SK-N-MC (cell line): ENCODE results near the gene ST8SIA5.

ENCODE experiments used
- EZH2 ChIP-seq: fragments of 200-600 bp; sonication (generic); IDR thresholded peaks from one replicate; pipeline ENCODE4 v1.6.1; 2017; ENCODE audit warnings: antibody characterized with exemption
- FOXP2 ChIP-seq: optimal IDR thresholded peaks from 2 replicates; pipeline ENCODE3; 2011; ENCODE audit warnings: mild to moderate bottlenecking, moderate library complexity; ENCODE audit not compliant: insufficient read depth; ENCODE audit errors: extremely low read length, control extremely low read depth
- POLR2AphosphoS5 ChIP-seq: IDR thresholded peaks from 2 replicates; pipeline ENCODE4 v1.6.1; 2012; ENCODE audit warnings: mild to moderate bottlenecking, low read depth, low read length, borderline replicate concordance

DNA sequence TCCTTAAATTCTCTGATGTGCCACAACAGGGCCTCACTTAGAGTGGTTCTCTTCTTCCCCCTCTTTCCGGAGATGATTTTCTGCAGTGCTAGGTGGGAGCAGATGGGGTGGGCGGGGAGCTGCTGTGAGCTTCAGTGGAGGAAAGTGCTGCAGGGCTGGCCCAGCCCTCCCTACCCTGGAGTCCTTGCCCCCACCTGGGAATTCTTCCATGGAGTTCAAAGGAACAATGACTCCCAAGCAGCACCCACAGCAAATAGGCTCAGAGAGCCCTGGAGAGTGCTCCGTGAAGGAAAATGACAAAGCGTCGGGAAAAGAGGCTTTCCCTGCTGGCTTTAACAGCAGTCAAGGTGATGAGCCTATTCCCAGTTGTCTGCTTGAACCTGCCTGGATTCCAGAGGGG lies 128.6 kb downstream of the ST8SIA5 start:
- TF ChIP-seq POLR2AphosphoS5, result no peak
- TF ChIP-seq EZH2, result no peak
- no peak for TF ChIP-seq FOXP2
